Measurements from ENCODE around the gene OR10A3. TPM values are rescaled to one million over a fixed set of nuclear protein-coding genes. Genes with fewer than 3 reads are reported as not detected.

Gene OR10A3
- total RNA-seq, 1 donor from 2014 or later = not detected

GRCh38 chr11:7983832-7984590 lies 42.5 kb upstream of the OR10A3 start:
- H3K9ac ChIP-seq = no peak overlapping the region
- peaks cover 11% of the 10 kb centered on the region for H3K4me1 ChIP-seq
- H3K27ac ChIP-seq = no peak overlapping the region
- H3F3A ChIP-seq (ENCODE audit: low read depth) = no peaks in the 10 kb centered on the region
- H3K4me2 ChIP-seq = no peak overlapping the region
- DNase-seq (ENCODE audit: low spot score) = no peak
- Mint-ChIP-seq H3K36me3 (no peaks in the 10 kb centered on the region), H3K9me3 (no peaks in the 10 kb centered on the region), H3K27ac (no peak overlapping the region), H3K4me3 (no peak overlapping the region), H3K4me1 (peaks cover 13% of the 10 kb centered on the region), H3K27me3 (ENCODE audit: insufficient read depth, low read depth) (peaks cover 3% of the 10 kb centered on the region)
- H4K20me1 ChIP-seq (ENCODE audit: low read depth) = peaks cover 13% of the 10 kb centered on the region
- TF ChIP-seq CTCF (IDR thresholded peaks at IDR 0.05) (no peak), EZH2 (IDR thresholded peaks at IDR 0.05) (no peak)
- no peaks in the 10 kb centered on the region for H3K27me3 ChIP-seq
- peaks cover 18% of the 10 kb centered on the region for H3K79me2 ChIP-seq (ENCODE audit: low read depth)
- H3K4me3 ChIP-seq = no peak overlapping the region
- H2AFZ ChIP-seq (replicated peaks) = no peak overlapping the region
- no peaks in the 10 kb centered on the region for H3K9me3 ChIP-seq (ENCODE audit: low read depth)
- H3K36me3 ChIP-seq = no peaks in the 10 kb centered on the region

- Histone ChIP-seq H3K9me3 (ENCODE audit: low read depth) (no peaks in the 10 kb centered on the region), H2AFZ (replicated peaks) (no peak overlapping the region), H3K27me3 (no peaks in the 10 kb centered on the region), H3K27ac (no peak overlapping the region), H3K79me2 (ENCODE audit: low read depth) (peaks cover 5% of the 10 kb centered on the region), H3K4me1 (no peaks in the 10 kb centered on the region), H4K20me1 (ENCODE audit: low read depth) (no peaks in the 10 kb centered on the region), H3K9ac (no peak overlapping the region), H3F3A (ENCODE audit: low read depth) (no peaks in the 10 kb centered on the region), H3K4me3 (no peak overlapping the region), H3K4me2 (no peak overlapping the region), H3K36me3 (no peaks in the 10 kb centered on the region)
- no peak overlapping the region for H3K27ac Mint-ChIP-seq
- TF ChIP-seq EZH2 (IDR thresholded peaks at IDR 0.05) (no peak), EZH2phosphoT487 (IDR thresholded peaks at IDR 0.05) (no peak), CTCF (IDR thresholded peaks at IDR 0.05) (no peak)
- no peak overlapping the region for H3K4me3 Mint-ChIP-seq
- no peak for DNase-seq (ENCODE audit: low spot score)
- H3K9me3 Mint-ChIP-seq = no peaks in the 10 kb centered on the region
- H3K4me1 Mint-ChIP-seq = peaks cover 6% of the 10 kb centered on the region
- no peaks in the 10 kb centered on the region for H3K36me3 Mint-ChIP-seq
- peaks cover 3% of the 10 kb centered on the region for H3K27me3 Mint-ChIP-seq (ENCODE audit: insufficient read depth, low read depth)
These were observed 41.1 kb upstream of the OR10A3 start for GRCh38 chr11:7982582-7983119.

GRCh38 chr11:7981619-7982157 lies 40.2 kb upstream of the OR10A3 start:
- Histone ChIP-seq H2AFZ (replicated peaks) (no peak overlapping the region), H3K79me2 (ENCODE audit: low read depth) (no peaks in the 10 kb centered on the region), H3F3A (ENCODE audit: low read depth) (no peaks in the 10 kb centered on the region), H3K9me3 (ENCODE audit: low read depth) (no peaks in the 10 kb centered on the region), H3K27ac (no peak overlapping the region), H3K4me3 (no peak overlapping the region), H4K20me1 (ENCODE audit: low read depth) (no peaks in the 10 kb centered on the region), H3K27me3 (no peaks in the 10 kb centered on the region), H3K4me1 (no peaks in the 10 kb centered on the region), H3K36me3 (no peaks in the 10 kb centered on the region), H3K9ac (no peak overlapping the region), H3K4me2 (no peak overlapping the region)
- TF ChIP-seq EZH2 (IDR thresholded peaks at IDR 0.05) = no peak
- no peak for TF ChIP-seq EZH2phosphoT487 (IDR thresholded peaks at IDR 0.05)
- TF ChIP-seq CTCF (IDR thresholded peaks at IDR 0.05) = no peak
- no peaks in the 10 kb centered on the region for H3K36me3 Mint-ChIP-seq
- H3K27ac Mint-ChIP-seq = no peak overlapping the region
- H3K4me3 Mint-ChIP-seq = no peak overlapping the region
- peaks cover 3% of the 10 kb centered on the region for H3K27me3 Mint-ChIP-seq (ENCODE audit: insufficient read depth, low read depth)
- H3K4me1 Mint-ChIP-seq = peaks cover 4% of the 10 kb centered on the region
- DNase-seq (ENCODE audit: low spot score) = no peak
- H3K9me3 Mint-ChIP-seq = no peaks in the 10 kb centered on the region
